D721Med (cell line): ENCODE results near the gene TSPAN14.

Source experiments
- DNase-seq: peaks from one replicate; pipeline ENCODE4 v3.0.0; 2011; ENCODE audit warnings: low spot score; ENCODE audit not compliant: insufficient read length
- FAIRE-seq: peaks from 2 replicates; lab custom pipeline; 2011; peaks lifted over from hg19 to GRCh38; lab: Jason Lieb, UNC
- CTCF ChIP-seq: IDR thresholded peaks from 2 replicates; pipeline ENCODE4 v1.5.1; 2012; ENCODE audit warnings: mild to moderate bottlenecking, control low read depth; ENCODE audit not compliant: insufficient read depth; ENCODE audit errors: missing control alignments

The TSPAN14 gene

GRCh38 chr10:80443531-80443974 lies 10.6 kb upstream of the TSPAN14 start:
- FAIRE-seq (no peak), DNase-seq (no peak)
- TF ChIP-seq CTCF, result peak; percentile 6

DNA sequence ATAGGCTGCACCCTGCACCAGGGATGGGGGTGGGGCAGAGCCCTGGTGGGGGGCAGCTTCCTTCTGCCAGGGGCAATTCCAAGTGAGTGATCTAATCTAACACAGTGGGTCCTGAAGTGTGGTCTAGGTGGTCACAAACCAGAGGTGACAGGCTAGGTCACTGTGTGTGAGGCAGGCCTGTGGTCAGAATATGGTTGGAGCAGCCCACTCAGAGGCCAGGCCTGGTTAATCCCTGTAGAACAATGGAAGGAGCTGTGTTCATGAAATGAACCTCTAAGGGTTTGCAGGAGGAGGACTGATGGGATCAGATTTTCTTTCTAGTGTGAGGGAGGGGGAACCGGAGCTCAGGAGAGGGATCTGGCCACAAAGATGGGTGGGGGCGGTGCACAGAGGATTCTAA lies 10.0 kb upstream of the TSPAN14 start:
- no peak for TF ChIP-seq CTCF
- DNase-seq (no peak), FAIRE-seq (no peak)

GRCh38 chr10:80444646-80445319 lies 9.3 kb upstream of the TSPAN14 start:
- no peak for FAIRE-seq
- no peak for DNase-seq
- peak; percentile 73 for TF ChIP-seq CTCF

DNA sequence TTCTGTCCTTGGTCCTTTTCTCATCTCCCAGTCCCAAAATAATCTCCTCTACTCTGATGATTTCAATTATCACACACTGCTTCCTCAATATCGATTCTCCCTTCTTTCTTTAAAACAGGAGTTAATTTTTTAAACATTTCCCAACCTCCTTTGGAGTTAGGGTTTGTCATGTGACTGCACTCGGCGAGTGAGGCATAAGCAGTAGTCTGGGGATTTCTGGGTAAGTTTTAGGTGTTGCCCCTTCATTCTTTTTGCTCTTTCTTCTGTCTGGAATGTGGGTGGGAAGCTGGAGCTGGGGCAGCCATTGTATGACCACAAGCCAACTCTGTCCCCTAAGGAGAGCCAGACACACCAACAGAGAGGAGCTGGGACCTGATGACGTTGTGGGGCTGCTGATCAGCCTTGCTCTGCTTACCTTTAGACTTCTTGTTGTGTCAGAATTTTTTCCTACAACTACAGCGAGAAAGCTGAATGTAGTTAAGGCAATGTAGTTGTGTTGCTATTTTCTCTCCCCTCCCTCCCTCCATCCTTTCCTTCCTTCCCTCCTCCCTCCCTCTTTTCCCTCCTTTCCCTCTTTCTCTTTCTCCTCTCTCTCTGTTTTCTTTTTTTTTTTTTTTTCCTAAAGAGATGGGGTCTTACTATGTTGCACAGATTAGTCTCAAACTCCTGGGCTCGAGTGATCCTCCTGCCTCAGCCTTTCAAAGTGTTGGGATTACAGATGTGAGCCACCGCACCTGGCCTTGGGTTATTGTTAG lies 6.5 kb upstream of the TSPAN14 start:
- no peak for TF ChIP-seq CTCF
- FAIRE-seq, result no peak
- DNase-seq, result no peak

GRCh38 chr10:80448209-80448942 lies 5.7 kb upstream of the TSPAN14 start:
- no peak for FAIRE-seq
- no peak for DNase-seq
- no peak for TF ChIP-seq CTCF

DNA sequence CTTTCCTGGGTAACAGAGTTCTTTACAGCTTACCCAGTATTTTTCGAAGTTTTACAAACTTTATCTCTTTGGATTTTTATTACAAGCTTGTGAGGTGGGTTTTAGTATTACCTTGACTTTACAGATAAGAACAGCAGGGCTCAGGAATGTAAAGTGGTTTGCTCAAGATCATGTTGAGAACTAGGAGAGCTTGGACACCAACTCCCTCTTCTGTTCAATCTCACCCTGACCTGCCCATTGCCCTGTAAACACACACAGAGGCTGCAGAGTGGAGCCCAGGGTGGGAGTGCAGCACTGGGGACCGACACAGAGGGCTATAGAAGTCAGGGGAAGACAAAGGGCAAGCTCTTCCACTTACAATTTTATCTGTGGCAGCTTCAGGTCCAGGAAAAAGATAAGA lies 4.6 kb upstream of the TSPAN14 start:
- DNase-seq, result no peak
- no peak for FAIRE-seq

More for the DNA sequence above, 4.6 kb upstream of the TSPAN14 start:
- no peak for TF ChIP-seq CTCF
